A204.1 (cell line): ENCODE measurements around the gene UBE2R2.

Experiments used
- FAIRE-seq: peaks from 2 replicates; lab custom pipeline; 2012; peaks lifted over from hg19 to GRCh38; lab: Jason Lieb, UNC

UBE2R2 gene

GRCh38 chr9:33884856-33885701 is 68.1 kb downstream of the UBE2R2 start:
- FAIRE-seq: no peak

GRCh38 chr9:33885948-33886347 is 69.0 kb downstream of the UBE2R2 start:
- no peak for FAIRE-seq

DNA sequence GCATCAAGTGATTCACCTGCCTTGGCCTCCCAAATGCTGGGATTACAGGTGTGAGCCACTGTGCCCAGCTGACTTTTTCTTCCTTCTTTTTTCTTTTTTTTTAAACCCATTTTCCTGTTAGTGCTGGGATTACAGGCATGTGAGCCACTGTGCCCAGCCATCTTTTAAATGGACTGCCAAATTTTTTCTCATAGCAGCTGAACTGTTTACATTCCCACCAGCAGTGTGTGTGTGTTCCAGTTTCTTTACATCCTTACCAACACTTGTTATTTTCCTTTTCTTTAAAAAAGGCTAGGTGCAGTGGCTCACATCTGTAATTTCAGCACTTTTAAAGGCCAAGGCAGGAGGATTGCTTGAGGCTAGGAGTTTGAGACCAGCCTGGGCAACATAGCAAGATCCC is 76.9 kb downstream of the UBE2R2 start:
- FAIRE-seq: no peak

GRCh38 chr9:33894316-33894715 is 77.4 kb downstream of the UBE2R2 start:
- no peak for FAIRE-seq

DNA sequence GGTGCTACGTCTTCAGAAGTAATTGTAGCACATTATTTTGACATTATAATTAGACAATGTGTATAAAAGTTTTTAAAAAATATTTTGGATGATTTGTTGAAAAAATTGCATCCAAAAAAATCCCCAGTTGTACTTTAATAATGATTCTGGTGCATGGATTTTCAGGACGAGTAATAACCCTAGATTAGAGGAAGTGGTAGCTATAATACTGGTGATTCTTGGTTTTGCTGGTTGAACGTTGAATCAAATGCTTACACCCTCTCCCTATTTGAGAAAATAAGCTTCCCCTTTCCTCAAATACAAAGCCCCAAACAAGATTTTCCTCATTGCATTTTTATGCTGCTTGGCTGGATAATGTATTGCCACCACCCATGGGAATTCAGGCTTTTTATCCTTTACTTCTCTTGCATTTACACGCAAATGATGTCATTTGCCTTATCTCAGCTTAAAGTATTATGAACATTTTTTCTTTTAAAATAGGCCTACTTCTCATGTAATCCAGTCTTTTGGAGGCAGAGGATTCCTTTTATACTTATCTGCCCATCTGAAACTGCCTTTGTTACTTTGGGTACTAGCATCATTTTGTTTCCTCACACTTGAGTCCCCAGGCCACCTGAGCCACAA is 86.3 kb downstream of the UBE2R2 start:
- no peak for FAIRE-seq

- no peak for FAIRE-seq
Measured at GRCh38 chr9:33905137-33905536, 88.2 kb downstream of the UBE2R2 start.

DNA sequence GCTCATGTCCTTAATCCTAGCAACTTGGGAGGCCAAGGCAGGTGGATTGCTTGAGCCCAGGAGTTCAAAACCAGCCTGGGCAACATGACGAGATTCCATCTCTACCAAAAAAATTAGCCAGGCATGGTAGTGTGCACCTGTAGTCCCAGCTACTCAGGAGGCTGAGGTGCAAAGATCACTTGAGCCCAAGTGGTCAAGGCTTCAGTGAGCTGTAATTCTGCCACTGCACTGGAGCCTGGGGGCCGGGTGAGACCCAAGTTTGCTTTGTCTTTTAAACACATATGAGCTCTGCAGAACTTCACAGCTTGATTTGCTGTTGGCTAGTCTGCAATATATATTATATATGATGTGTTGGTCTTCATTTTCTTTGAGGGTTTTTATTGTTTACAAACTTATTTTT is 89.8 kb downstream of the UBE2R2 start:
- FAIRE-seq: no peak

- no peak for FAIRE-seq
Measured at GRCh38 chr9:33907347-33907746, 90.4 kb downstream of the UBE2R2 start.

DNA sequence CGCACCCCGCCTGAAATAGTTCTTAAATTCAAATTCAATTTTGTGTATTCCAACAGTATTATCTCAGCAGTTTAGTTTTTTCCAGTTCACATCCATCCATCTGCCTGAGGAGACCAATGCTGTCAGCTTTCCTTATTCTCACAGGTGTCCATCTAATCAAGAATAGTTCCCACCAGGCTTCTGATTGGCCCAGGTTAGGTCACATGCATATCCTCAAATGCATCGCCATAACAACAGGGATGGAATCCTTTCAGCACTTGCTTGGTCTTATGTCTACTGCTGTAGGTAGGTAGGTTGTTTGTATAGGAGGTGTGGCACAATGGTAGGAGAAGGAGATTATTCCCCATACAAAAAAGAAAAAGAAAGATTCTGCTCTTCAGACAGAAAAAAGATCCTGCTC is 91.2 kb downstream of the UBE2R2 start:
- FAIRE-seq: no peak

DNA sequence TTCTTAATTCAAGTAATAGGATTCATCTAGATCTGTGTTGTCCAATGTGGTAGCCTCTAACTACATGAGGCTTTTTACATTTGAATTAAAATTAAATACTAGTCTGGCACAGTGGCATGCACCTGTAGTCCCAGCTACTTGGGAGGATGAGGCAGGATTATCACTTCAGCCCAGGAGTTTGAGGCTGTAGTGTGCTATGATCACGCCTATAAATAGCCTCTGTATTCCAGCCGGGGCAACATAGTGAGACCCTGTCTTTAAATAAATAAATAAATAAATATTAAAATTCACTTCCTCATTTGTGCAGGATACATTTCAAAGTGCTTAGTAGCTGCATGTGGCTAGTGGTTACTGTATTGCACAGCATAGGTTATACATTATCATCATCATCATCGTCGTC is 91.8 kb downstream of the UBE2R2 start:
- FAIRE-seq: no peak

GRCh38 chr9:33913541-33913940 is 96.6 kb downstream of the UBE2R2 start:
- no peak for FAIRE-seq

DNA sequence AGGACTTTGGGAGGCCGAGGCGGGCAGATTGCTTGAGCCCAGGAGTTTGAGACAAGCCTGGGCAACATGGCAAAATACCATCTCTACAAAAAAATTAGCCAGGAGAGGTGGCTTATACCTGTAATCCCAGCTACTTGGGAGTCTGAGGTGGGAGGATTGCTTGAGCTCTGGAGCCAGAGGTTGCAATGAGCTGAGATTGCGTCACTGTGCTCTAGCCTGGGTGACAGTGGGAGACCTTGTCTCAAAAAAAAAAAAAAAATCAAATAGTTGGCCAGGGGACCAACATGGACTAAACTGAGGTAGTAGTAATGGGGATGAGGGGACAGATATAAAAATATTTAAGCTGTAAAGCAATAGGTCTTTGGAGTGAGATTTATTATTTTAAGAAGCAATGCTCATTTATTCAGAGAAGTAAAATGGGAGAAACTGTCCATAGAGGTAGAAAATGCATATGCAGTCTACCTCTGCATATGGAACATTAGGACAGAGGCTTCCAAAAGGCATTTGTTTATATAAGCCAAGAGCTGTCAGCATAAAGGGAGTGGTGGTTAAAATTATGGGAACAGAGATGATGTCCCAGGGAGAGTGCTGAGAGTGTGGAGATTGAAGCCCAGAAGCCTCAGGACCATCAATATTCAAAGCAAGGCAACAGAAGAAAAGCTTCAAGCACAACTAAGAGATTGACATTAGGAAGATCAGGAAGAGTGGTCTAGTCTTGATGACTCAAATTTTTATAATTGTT is 98.1 kb downstream of the UBE2R2 start:
- FAIRE-seq: no peak

DNA sequence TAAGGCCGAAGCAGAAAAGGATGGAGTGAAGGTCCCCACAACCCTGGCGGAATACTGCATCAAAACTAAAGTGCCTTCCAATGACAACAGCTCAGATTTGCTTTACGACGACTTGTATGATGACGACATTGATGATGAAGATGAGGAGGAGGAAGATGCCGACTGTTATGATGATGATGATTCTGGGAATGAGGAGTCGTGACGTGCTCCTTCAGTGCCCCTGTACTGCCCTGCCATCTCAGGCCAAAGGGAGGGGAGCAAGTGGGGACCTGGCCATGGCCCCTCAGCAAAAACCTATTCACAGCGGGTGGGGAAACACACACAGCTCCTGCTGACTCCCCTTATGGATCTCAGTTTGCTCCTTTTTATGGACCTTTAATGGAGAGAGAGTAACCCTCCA is 100.1 kb downstream of the UBE2R2 start:
- no peak for FAIRE-seq

GRCh38 chr9:33919276-33919897 is 102.4 kb downstream of the UBE2R2 start:
- no peak for FAIRE-seq

- no peak for FAIRE-seq
Measured at GRCh38 chr9:33921967-33922895, 105.3 kb downstream of the UBE2R2 start.

- FAIRE-seq: no peak
Measured at GRCh38 chr9:33923079-33923478, 106.1 kb downstream of the UBE2R2 start.

DNA sequence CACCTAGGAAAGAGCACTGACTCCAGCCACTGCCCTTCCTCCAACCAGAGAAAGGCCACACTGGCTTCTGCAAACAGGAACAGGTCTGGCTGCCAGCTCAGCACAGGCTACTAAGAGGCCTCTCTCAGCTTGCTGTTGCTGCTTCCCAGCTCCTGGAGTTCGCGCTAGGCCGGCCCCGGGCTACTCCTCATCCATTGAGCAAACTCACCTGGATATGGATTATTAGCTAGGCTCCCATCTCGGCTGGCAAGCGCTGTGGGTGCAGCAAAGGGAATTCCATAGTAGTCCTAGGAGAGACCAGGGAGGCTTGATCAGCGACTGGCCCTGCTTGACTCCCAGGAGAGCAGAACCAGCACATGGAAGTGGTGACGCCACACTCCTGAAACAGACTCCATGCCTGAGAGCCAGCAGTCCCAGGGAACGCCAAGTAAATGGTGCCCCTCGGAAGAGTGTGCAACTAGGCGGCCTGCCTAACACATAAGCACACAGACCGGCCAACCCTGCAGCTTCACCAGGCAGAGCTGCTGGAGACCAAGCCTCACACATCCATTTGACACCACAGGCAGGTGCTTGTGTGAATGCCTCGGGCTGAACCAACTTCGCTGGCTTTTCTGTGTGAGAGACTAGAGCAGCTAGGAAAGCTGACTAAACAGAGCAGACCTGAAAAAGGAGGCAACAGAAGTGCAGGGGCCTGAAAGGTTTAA is 107.2 kb downstream of the UBE2R2 start:
- no peak for FAIRE-seq

DNA sequence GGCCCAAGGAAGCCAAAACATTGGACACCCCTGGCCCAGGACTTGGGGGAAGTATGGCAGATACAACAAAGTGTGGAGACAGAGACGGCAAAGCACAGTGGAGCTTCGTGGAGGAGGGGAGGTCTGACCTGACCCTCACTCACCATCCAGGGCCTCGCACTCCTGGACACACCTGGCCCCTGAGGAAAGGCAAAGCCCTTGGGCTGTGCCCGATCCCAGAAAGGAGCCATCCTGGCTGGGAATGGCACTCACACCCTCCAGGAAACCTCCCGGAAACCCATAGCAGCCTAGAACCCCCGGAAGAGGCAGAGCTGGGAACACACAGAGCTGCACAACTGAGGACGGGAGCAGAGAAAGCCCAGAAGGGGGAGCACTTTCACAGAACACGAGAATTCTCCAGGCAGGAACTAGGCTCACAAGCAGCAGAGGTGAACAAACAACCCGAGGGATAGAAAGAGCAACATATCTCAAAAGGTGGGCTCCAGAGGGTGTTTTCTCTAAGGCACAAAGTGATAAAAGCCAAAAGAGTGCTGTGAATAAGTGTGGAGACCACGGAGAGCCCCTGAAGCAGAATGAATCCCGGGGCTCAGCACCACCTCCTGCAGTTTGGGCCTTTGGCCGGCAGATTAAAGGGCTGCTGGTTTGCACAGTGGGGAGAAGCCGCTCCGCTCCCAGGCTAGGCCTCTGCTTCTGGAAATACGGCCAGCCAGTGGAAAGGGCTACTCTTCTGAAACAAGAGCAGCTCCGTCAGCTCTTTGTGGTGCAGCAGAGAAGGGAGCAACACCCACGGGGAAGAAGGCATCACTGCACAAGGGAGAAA is 108.2 kb downstream of the UBE2R2 start:
- FAIRE-seq: no peak

- FAIRE-seq: no peak
Measured at GRCh38 chr9:33926746-33927485, 110.0 kb downstream of the UBE2R2 start.
